ENCODE data around the gene TMEM187.
A peak's percentile ranks its signal among the peaks of the same experiment; 100 is the strongest.

The TMEM187 gene

DNA sequence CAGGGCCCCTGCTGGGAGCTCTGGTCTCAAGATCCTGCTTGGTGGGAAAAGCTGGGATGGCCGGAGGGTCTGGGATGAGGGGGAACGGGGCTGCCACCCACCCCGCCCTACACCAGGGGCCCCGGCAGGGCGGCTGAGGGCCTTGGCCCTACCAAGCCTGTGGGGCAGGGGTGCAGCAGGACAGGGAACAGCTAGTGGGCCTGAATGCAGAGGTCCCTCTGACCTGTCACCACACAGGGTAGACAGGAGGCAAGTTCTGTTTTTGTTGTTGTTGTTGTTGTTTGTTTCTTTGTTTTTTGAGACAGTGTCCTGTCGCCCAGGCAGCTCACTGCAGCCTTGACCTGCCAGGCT is 27.8 kb upstream of the TMEM187 start:
- TF ChIP-seq, protein P1, sequence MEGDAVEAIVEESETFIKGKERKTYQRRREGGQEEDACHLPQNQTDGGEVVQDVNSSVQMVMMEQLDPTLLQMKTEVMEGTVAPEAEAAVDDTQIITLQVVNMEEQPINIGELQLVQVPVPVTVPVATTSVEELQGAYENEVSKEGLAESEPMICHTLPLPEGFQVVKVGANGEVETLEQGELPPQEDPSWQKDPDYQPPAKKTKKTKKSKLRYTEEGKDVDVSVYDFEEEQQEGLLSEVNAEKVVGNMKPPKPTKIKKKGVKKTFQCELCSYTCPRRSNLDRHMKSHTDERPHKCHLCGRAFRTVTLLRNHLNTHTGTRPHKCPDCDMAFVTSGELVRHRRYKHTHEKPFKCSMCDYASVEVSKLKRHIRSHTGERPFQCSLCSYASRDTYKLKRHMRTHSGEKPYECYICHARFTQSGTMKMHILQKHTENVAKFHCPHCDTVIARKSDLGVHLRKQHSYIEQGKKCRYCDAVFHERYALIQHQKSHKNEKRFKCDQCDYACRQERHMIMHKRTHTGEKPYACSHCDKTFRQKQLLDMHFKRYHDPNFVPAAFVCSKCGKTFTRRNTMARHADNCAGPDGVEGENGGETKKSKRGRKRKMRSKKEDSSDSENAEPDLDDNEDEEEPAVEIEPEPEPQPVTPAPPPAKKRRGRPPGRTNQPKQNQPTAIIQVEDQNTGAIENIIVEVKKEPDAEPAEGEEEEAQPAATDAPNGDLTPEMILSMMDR (IDR thresholded peaks at IDR 0.05; ENCODE audit: insufficient read depth, low read depth, low read length, missing control alignments) = no peak
- no peak overlapping the region for H3K4me3 ChIP-seq (ENCODE audit: low read length)
- no peak for DNase-seq (ENCODE audit: low read depth)

DNA sequence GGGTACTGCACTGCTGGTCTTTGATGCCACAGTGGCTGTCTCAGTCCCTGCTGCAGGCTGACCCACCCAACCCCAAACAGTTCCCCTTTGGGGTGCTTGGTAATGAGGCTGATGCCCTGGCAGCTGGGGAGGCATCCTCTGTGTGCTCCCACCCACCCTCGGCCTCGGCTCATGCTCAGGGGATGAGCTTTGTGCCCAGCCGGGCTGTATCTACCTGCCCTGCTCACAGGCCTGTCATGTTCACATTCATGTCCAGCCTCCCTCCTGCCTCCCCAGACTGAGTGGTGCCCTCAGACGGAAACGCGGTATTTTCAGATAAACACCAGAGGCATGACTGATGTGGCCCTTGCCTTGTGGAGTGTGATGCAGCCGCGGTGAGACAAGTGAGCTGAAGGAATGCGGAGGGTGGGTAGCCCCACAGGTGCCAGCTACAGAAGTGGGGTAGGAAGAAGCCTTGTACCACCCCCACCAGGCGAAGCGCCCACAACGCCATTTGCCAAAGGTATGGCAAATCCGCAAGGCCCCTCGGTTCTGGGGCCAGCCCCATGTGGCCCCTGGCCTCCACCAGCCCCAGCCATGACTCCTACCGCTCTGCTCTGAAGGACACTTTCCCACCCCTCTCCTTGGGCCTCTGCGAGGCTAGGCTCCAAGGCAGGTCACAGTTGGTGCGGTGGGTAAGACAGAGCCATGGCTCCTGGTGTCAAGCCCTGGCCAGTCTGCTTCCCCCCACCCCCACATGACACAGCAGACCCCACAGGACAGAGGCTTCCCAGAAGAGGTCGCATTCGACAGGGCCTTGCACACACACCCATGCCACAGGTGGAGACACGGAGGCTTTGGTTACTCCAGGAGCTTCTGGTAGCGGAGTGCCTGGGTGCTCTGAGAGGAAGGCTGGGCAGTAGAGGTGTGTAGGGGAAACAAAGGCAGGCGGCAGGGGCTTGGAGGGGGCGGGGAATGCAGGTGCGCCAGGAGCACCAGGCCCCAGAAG is 26.3 kb upstream of the TMEM187 start:
- TF ChIP-seq, protein P1 (IDR thresholded peaks at IDR 0.05; ENCODE audit: insufficient read depth, low read depth, low read length, missing control alignments) = no peak
- no peak overlapping the region for H3K4me3 ChIP-seq (ENCODE audit: low read length)
- DNase-seq (ENCODE audit: low read depth) = no peak

DNA sequence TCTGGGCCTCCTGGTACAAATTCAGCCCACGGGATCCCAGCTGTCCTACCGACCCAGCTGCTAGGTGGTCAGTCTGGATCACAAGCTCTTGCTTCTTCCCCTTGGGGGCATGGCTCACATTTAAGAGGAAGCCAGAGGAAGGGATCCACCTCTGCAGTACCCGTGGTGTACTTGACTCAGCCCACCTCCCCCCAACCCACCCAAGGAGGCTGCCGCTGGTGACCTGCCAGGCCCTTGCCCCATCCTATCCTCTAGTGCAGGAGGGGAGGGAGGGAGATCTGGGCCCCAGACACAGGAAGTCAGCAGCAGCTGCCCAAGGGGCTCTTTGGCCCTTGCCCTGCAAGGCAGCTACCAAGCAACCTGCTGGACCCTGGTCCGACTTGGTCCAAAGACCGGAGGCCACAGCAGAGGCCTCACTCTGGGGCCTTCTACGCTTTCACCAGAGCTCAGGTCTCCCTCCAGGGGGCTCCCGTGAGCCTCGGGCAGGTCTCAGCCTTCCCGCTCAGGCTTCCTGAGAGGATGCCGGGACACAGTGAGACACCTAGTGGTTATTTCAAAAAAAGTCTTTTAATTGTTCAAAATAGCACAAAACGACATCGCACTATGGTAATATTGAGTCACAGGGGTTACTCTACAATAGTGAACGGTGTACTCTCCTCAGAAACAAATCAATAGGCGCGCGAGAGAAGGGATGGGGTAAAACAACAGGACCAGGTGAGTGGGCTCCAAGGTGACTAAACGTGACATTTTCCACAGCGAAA is 25.4 kb upstream of the TMEM187 start:
- peak; percentile 75 for DNase-seq (ENCODE audit: low read depth)
- TF ChIP-seq, protein P1 (IDR thresholded peaks at IDR 0.05; ENCODE audit: insufficient read depth, low read depth, low read length, missing control alignments) = peak; percentile 79
- no peak overlapping the region for H3K4me3 ChIP-seq (ENCODE audit: low read length)

DNA sequence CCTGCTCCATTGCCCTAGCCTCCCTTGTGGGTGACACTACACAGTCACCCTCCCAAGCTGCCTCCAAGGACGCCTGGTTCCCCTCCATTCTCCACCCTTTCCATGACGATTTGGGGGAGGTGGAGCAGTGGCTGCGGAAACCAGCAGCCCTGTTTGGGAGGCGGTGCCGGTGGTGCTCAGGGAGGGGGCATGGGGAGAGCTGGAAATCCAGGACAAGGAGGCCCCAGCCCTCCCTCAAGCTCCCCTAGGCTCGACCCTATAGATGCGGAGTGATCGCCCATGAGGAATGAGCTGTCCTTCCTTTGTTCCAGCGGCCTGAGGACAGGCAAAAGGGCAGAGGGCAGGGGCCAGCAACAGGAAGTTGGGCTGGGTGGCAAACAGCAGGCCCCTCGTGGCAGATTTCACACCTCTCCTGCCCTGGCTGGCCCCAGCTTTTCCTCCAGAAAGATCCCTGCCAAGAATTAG is 24.5 kb upstream of the TMEM187 start:
- TF ChIP-seq, protein P1 (IDR thresholded peaks at IDR 0.05; ENCODE audit: insufficient read depth, low read depth, low read length, missing control alignments) = no peak
- DNase-seq (ENCODE audit: low read depth) = no peak
- no peak overlapping the region for H3K4me3 ChIP-seq (ENCODE audit: low read length)

DNA sequence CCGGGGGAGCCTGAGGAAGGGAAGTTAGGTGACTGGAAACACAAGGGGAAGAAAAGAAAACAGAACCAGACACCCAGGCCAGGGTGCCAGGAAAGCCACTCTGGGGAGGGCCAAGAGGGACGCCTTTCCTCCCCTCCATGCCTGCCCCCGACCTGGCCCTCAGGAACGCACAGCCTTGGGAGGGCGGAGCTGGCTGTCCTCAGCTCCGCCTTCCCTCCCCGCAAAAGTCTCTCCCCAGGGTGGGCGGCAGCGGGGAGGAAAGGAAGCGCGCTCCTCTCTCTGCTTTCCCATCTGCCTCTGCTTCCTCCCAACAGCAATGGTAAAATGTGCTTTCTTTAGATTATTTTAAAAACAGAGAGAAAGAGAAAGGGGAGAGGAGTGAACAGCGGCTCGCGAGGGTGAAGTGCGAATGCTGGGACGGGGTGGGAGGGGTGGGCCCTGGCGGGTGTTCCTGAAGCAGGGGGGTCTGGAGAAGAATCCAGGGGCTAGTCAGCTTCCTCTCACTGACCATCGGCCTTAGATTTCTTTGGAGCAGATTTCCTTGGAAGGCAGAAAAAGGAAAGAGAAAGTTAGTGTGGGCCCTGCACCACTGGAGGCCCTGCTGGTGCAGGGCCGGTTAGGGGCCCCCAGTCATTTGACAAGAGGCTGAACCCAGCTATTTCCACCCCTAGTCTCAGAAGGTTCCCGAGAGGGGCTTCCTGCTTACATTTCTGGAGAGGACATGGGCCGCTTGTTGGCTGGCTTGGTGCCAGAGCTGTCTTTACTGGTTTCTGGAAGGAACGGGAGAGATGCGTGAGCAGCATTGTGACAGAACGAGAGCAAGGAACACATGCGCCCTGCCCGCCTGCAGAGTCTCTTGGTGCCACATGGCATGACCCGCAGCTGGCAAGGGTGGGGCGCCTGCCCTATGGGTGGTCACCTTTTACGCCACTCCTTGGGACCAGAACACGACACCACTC is 23.4 kb upstream of the TMEM187 start:
- H3K4me3 ChIP-seq (ENCODE audit: low read length) = no peak overlapping the region
- DNase-seq (ENCODE audit: low read depth) = no peak
- TF ChIP-seq, protein P1 (IDR thresholded peaks at IDR 0.05; ENCODE audit: insufficient read depth, low read depth, low read length, missing control alignments) = no peak

DNA sequence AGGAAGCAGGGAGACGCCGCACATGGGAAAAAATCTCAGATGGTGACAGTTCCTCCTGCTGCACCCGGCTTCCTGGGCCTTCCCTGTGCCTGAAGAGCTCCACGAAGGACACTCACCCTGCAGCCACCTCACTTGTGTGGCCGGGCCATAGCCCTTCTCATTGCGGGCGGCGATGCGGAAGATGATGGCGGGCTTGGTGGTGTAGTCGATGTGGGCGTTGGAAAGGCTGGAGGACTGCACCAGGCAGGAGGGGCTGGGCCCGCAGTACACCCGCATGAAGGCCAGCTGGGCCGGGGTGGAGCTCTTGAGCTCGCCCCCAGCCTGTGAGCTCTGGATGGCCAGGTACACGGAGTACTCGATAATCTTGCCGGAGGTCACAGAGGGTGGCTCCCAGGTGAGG is 22.4 kb upstream of the TMEM187 start:
- DNase-seq (ENCODE audit: low read depth) = no peak
- TF ChIP-seq, protein P1 (IDR thresholded peaks at IDR 0.05; ENCODE audit: insufficient read depth, low read depth, low read length, missing control alignments) = no peak
- no peak overlapping the region for H3K4me3 ChIP-seq (ENCODE audit: low read length)

Data from epithelial cell of esophagus (primary cell).